ENCODE data around the gene ZNF692.
A peak's percentile ranks its signal among the peaks of the same experiment; 100 is the strongest.
"Not testable (repeated sequence)": the region's sequence is repeated elsewhere in the genome, so short reads cannot be mapped to it uniquely, and the experiment has no call there.

ZNF692 gene

DNA sequence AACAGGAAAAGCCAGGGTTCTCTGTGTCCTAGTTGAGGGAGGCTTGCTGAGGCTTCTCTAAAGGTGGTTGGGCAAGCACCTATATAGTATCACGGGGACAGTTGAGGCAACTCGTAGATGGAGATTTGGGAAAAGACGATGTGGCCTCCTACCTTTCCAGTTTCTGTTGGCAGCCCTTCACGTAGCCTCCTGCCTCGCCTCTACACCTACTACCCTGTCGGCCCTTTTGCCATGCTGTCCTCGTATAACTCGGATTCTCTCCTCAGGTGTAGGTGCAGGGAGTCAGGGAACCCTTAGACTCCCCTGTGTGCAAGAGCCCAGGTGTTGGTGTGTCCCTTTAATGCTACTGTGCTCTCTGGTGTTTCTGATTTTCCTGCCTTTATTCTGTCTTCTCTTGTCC lies 10.3 kb downstream of the ZNF692 start:
- DNase-seq, result no peak

- DNase-seq, result no peak
These were observed 10.8 kb downstream of the ZNF692 start for GRCh38 chr1:248847956-248848561.

DNA sequence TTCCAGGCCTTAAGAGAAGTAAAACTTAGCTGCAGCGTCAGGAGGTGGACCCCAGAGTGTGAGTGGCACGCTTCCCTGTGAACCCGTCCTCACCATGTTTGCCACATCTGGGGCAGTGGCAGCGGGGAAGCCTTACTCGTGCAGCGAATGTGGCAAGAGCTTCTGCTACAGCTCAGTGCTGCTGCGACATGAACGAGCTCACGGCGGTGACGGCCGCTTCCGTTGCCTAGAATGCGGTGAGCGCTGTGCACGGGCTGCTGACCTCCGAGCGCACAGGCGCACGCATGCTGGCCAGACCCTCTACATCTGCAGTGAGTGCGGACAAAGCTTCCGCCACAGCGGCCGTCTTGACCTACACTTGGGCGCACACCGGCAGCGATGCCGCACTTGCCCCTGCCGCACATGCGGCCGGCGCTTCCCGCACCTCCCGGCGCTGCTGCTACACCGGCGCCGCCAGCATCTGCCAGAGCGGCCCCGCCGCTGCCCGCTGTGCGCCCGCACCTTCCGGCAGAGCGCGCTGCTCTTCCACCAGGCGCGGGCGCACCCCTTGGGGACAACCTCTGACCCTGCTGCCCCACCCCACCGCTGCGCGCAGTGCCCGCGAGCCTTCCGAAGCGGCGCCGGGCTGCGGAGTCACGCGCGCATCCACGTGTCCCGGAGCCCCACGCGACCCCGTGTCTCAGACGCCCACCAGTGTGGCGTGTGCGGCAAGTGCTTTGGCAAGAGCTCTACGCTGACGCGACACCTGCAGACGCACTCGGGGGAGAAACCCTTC lies 11.5 kb downstream of the ZNF692 start:
- DNase-seq, result no peak

DNA sequence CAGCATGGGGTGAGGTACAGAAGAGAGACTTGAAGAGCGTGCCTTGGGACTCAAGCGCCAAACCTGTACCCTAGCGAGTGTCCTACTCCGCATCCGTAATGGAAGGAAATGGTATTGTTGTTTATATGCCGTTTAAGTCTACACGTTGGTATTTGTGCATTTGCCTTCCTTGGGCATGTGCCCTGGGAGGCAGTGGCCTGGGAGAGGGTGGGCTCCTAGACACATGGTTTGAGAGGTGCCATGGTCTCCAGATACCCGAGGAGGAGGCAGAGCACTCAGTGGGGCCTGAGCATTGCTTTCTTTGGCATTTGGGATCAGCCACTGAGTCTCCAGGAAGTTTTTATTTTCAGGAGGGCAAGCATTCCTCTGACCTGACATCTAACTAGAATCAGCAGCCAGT lies 14.4 kb downstream of the ZNF692 start:
- DNase-seq, result no peak

- DNase-seq, result no peak
These were observed 15.2 kb downstream of the ZNF692 start for GRCh38 chr1:248843687-248844086.

GRCh38 chr1:248842781-248843331 lies 16.0 kb downstream of the ZNF692 start:
- DNase-seq, result no peak

GRCh38 chr1:248841702-248842395 lies 17.0 kb downstream of the ZNF692 start:
- DNase-seq, result no peak

DNA sequence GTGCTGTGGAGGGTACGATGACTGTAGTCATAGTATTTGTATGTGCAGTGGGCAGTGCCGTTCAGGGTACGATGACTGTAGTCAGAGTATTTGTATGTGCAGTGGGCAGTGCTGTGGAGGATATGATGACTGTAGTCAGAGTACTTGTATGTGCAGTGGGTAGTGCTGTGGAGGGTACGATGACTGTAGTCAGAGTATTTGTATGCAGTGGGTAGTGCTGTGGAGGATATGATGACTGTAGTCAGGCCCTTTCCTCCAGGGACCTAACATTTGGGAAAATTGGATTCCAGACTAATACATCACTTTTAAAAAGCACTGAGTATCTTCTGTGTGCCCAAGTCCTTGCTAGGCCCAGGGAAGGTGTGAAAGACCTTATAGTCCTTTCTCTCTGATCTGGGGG lies 17.9 kb downstream of the ZNF692 start:
- no peak for DNase-seq

DNA sequence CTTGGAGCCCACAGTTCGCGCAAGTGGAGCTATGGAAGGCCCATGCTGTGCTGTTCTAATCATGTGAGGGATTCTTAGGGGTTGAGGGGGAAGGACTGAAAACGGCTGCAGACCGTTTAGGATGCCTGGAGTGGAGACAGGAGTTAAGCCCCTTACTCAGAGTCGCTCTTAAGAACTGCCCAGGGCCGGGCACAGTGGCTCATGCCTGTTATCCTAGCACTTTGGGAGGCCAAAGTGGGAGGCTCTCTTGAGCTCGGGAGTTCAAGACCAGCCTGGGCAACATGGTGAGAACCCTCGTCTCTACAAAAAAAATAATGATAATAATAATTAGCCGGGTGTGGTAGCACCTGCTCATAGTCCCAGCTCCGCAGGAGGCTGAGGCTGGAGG lies 19.7 kb downstream of the ZNF692 start:
- DNase-seq, result no peak

DNA sequence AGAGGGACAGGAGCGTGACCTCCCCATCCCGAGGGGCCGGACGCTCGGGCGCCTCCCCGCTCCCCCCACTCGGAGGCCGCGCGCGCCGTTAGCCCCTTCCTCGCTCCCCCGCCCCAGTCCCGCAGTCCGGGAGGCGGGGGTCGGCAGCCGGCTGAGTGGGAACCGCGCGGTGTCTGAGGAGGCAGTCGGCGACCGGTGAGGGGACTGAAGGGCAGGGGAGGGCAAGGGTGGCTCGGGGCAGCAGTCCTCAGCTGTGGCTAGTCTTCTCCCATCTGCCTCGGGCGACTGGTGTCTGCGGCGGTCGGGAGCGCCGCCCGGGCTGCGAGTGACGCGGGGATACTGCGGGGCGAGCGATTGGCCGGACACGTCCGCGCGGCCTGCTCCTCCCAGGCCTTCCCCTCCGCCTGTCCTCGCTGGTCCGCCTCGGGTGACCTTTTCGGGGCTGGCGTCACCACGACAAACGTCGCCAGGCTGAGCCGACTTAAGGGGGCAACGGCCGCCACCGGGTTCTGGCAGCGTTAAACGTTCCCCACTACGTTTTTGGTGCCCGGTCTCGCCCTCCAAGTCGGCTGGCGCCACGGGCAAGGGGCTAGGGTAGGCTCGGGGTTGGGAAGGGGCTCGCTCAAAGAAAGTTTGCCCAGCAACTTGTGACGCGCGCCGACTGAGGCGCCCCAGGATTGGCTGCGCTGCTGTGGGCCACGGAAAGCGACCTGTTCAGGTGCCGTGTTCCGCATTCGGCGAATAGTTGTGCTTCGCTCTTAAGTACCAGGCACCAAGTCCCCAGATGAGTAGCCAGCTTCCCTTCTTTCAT lies 20.3 kb downstream of the ZNF692 start:
- peak; percentile 79 for DNase-seq

GRCh38 chr1:248837781-248838356 lies 21.0 kb downstream of the ZNF692 start, which contains the start of gene ZNF672:
ZNF672 (plus strand) TSS chr1:248838224; CDS start chr1:248847275, 9,051 bp downstream.
- peak; percentile 95 for DNase-seq

- no peak for DNase-seq
These were observed 21.7 kb downstream of the ZNF692 start for GRCh38 chr1:248837045-248837780.

GRCh38 chr1:248834343-248834940 lies 24.4 kb downstream of the ZNF692 start:
- DNase-seq, result no peak

DNA sequence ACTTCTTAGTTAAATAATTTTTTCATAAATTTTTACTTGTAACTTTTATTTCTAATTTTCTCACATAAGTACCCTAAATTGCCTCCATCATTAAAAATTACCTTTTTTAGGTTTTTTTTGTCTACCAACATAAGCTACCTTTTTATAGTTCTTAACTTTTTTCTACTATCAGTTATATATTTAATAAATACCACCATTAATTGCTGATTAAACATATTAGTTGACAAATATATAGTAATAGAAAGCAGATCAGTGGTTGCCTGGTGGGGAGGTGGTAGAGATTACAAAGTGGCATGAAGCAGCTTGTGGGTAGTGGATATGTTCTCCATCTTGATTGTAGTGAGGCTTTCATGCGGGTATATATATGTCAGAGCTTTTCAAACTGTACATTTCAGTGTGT lies 27.0 kb downstream of the ZNF692 start:
- no peak for DNase-seq

DNA sequence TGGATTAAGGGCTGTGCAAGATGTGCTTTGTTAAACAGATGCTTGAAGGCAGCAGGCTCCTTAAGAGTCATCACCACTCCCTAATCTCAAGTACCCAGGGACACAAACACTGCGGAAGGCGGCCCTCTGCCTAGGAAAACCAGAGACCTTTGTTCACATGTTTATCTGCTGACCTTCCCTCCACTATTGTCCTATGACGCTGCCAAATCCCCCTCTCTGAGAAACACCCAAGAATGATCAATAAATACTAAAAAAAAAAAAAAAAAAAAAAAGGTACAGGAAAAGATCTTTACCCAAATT lies 28.2 kb downstream of the ZNF692 start:
- DNase-seq, result not testable (repeated sequence)

DNA sequence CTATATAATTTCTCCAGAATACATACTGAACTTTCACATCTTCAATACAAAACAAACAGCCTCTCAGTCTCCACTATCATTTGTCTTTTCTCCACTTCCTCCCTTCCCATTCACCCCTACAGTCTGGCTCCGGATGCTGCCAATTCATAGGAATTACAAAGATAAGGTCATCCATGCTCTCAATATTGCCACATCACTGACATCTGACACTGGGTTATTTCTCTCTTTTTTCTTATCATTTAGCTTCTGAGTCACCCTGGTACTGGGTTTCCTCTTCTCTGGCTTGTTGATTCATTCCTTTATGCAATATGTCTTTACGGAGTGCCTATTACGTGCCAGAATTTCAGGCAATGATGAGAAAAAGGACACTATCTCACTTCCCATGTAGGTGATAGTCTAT lies 30.0 kb downstream of the ZNF692 start:
- DNase-seq, result no peak

DNA sequence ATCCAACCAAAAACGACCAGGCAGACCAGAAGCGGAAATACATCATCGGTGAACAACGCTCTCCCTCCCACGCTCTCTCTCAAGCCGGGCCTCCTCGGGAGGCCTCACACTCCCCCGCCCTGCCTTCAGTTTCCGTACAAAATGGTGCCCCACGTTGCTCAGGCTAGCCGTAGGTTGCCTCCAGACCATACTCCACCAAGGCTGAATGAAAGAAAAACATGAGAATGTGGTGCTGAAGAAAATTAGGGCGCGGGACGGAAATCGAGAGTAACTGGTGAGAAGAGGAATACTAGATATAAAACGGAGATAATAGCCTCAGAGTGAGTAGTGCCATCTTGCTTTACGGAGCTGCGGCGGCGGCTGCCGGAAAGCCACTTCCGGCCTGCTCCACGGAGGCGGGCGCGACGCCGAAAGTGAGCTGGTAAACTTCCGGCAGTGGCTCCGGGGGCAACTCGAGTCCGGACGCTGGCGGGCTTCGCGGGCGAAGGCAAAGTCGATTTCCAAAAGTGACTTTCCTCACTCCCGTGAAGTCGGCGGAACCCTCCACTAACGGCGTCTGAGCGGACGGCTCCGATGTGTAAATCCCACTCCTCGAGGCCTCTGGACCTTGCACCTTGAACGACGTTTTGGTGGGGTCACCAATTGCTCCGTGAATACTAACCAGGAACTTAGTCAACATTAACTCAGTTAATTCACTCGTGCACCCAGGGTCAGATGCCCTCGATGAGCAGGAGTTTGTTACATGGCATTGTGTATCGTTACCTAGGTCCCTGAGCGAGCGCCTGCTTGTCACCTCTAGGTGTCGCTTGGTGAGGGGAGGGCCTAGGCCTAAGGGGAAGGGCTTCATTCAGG lies 32.8 kb downstream of the ZNF692 start, which contains the start of gene SH3BP5L:
Gene SH3BP5L (minus strand): TSS at position 7 of the 852 bp plus-strand sequence. CDS start 980 bp downstream, outside the sequence.
- DNase-seq, result peak; percentile 94

DNA sequence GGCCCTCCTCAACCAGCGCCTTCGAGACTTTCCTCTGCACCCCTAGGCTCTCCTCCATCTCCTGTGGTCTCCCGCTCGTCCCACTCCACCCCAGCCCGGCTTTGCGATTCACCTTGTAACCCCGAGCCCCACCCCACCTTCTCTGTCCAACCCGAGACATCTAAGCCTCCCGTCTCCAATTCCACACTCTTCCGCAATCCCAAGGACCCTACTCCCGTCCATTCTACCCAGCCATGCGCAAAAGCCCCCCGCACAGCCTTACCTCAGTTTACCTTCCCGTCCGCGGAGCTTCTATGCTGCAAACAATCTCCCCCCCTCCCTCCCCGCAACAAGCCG lies 33.3 kb downstream of the ZNF692 start:
- DNase-seq, result no peak

DNA sequence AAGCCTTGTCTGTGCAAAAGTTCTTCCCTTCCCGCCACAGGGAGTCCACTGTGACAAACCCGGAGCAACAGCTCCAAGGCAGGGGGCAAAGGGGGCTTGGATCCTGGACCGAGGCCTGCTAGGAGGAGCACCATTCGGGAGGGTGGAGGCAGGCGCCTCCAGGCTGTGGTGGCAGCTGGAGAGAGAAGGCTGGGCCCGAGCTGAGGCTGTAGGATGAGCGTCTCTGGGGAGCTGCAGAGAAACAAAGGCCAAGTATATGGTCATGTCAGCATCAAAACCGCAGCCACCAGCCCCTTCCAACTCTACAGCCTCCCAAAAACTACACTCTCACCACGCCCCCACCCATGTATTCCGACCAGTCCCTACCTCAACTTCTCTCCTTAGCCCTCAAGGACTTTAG lies 33.7 kb downstream of the ZNF692 start:
- DNase-seq, result no peak

DNA sequence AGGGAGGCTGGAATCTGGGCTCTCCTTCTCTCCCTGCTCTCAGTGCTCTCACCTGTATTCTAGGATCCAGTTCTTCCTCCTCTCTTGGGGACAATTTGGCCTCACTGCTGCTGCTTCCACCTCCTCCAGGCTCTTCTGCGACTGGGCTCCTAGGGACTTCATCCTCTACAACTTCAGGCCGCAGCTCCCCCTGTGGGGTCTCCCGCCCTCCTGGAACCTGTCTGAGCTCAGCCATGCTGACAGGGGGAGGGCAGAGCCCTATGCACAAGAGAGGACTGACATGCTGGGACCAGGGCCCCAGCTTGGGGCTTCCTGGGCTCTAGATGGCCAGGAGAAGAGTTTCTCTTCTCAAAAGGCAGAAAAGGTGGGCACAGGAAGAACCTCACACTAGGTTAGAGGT lies 34.2 kb downstream of the ZNF692 start:
- DNase-seq, result no peak

- no peak for DNase-seq
These were observed 34.6 kb downstream of the ZNF692 start for GRCh38 chr1:248824301-248824700.
